ENCODE data around the gene CNTNAP2.
"Not testable (repeated sequence)": the region's sequence is repeated elsewhere in the genome, so short reads cannot be mapped to it uniquely, and the experiment has no call there.

Gene CNTNAP2

GRCh38 chr7:147103224-147103623 is 986.6 kb downstream of the CNTNAP2 start:
- no peak overlapping the region for H3K4me3 ChIP-seq (ENCODE audit: insufficient read length, low read depth)
- no peak for DNase-seq (ENCODE audit: low read depth, low spot score)
- H3K4me1 ChIP-seq (ENCODE audit: insufficient read depth, insufficient read length) = no peaks in the 10 kb centered on the region
- no peaks in the 10 kb centered on the region for H3K9me3 ChIP-seq (ENCODE audit: insufficient read depth, low read length)
- H3K36me3 ChIP-seq (ENCODE audit: insufficient read depth, insufficient read length, low read length) = no peaks in the 10 kb centered on the region
- TF ChIP-seq ZNF274 (IDR thresholded peaks at IDR 0.05; ENCODE audit: low read depth, low read length) (no peak), YY1 (IDR thresholded peaks at IDR 0.05; ENCODE audit: insufficient read depth, insufficient read length) (no peak), SUZ12 (IDR thresholded peaks at IDR 0.05; ENCODE audit: extremely low read depth, insufficient read depth, insufficient read length) (no peak)
- H3K27me3 ChIP-seq (ENCODE audit: insufficient read depth, insufficient read length) = no peaks in the 10 kb centered on the region
- no peak overlapping the region for H3K9ac ChIP-seq (ENCODE audit: insufficient read length, low read depth)

DNA sequence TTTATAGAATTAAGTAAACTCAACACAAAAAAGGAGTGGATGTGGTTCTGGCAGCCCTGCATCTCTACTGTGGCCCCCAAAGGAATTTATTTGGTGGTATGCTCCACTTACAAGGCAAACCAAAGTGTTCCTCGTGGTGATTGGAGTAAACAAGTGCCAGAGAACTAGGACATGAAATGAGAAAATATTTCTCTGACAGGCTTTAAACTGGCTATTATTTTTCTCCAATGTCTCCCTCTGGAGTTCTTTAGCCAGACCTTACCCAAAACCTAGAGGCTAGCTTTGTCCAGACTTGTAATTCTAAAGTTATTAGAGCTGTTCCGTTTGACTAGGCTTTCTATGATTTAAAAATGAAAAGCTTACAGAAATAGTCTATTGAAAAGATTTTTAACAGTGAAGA is 990.1 kb downstream of the CNTNAP2 start:
- no peak for TF ChIP-seq SUZ12 (IDR thresholded peaks at IDR 0.05; ENCODE audit: extremely low read depth, insufficient read depth, insufficient read length)
- TF ChIP-seq ZNF274 (IDR thresholded peaks at IDR 0.05; ENCODE audit: low read depth, low read length) = no peak
- TF ChIP-seq YY1 (IDR thresholded peaks at IDR 0.05; ENCODE audit: insufficient read depth, insufficient read length) = no peak

DNA sequence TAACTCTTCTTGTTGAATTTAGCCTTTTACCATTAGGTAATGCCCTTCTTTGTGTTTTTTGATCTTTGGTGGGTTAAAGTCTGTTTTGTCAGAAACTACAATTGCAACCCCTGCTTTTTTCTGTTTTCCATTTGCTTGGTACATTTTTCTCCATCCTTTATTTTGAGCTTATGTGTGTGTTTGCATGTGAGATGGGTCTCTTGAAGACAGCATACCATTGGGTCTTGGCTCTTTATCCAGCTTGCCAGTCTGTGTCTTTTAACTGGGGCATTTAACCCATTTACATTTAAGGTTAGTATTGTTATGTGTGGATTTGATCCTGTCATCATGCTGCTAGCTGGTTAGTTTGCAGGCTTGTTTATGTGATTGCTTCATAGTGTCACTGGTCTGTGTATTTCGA is 997.9 kb downstream of the CNTNAP2 start:
- H3K27me3 ChIP-seq (ENCODE audit: insufficient read depth, insufficient read length); H3K9me3 ChIP-seq (ENCODE audit: insufficient read depth, low read length); H3K4me3 ChIP-seq (ENCODE audit: insufficient read length, low read depth); H3K4me1 ChIP-seq (ENCODE audit: insufficient read depth, insufficient read length); H3K9ac ChIP-seq (ENCODE audit: insufficient read length, low read depth); H3K36me3 ChIP-seq (ENCODE audit: insufficient read depth, insufficient read length, low read length); DNase-seq (ENCODE audit: low read depth, low spot score): not testable (repeated sequence)

More for the DNA sequence above, 990.1 kb downstream of the CNTNAP2 start:
- no peak for DNase-seq (ENCODE audit: low read depth, low spot score)
- no peaks in the 10 kb centered on the region for H3K27me3 ChIP-seq (ENCODE audit: insufficient read depth, insufficient read length)
- no peak overlapping the region for H3K9ac ChIP-seq (ENCODE audit: insufficient read length, low read depth)
- no peak overlapping the region for H3K4me3 ChIP-seq (ENCODE audit: insufficient read length, low read depth)
- H3K36me3 ChIP-seq (ENCODE audit: insufficient read depth, insufficient read length, low read length) = no peaks in the 10 kb centered on the region
- H3K4me1 ChIP-seq (ENCODE audit: insufficient read depth, insufficient read length) = no peaks in the 10 kb centered on the region
- H3K9me3 ChIP-seq (ENCODE audit: insufficient read depth, low read length) = no peaks in the 10 kb centered on the region

DNA sequence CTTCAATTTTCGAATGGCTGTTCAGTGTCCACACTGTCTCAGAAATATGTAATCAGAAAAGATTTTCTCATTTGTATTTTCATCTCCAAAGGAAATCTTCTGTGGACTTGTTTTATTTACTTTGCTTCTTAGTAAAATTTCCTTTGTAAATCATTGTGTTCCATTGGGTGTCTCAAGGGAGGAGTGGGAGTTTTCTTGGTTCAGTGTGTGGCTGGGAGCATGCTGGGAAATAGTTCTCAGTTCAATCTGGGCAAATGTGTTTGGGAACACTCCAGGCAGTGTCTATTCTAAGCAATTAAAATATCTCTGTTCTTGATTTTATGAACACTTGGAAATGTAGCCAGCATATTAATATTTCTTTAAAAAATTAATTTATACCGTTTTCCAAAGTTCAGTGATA is 1019.8 kb downstream of the CNTNAP2 start:
- H3K4me3 ChIP-seq (ENCODE audit: insufficient read length, low read depth) = no peak overlapping the region
- H3K36me3 ChIP-seq (ENCODE audit: insufficient read depth, insufficient read length, low read length) = no peaks in the 10 kb centered on the region
- no peaks in the 10 kb centered on the region for H3K9me3 ChIP-seq (ENCODE audit: insufficient read depth, low read length)
- DNase-seq (ENCODE audit: low read depth, low spot score) = no peak
- TF ChIP-seq SUZ12 (IDR thresholded peaks at IDR 0.05; ENCODE audit: extremely low read depth, insufficient read depth, insufficient read length) = no peak
- no peaks in the 10 kb centered on the region for H3K27me3 ChIP-seq (ENCODE audit: insufficient read depth, insufficient read length)
- no peak overlapping the region for H3K9ac ChIP-seq (ENCODE audit: insufficient read length, low read depth)
- H3K4me1 ChIP-seq (ENCODE audit: insufficient read depth, insufficient read length) = no peaks in the 10 kb centered on the region

DNA sequence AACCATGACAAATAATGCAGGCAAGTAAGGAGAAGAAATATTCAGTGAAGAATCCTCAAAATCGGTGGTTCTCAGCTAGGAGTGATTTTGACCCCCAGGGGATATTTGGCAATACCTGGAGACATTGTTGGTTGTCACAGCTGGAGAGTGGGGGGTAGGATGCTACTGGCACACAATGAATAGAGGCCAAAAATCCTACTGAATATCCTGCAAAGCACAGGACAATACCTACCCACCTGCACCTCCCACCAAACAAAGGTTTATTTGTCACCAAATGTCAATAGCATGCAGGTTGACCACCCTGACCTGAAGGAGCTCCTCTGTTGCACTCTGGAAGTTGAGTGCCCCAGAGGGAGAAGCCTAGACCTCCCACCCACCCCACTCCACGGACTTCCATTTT is 1028.6 kb downstream of the CNTNAP2 start:
- TF ChIP-seq SUZ12 (IDR thresholded peaks at IDR 0.05; ENCODE audit: extremely low read depth, insufficient read depth, insufficient read length) = no peak
- TF ChIP-seq ZNF274 (IDR thresholded peaks at IDR 0.05; ENCODE audit: low read depth, low read length) = no peak
- no peak for TF ChIP-seq YY1 (IDR thresholded peaks at IDR 0.05; ENCODE audit: insufficient read depth, insufficient read length)
- Histone ChIP-seq H3K9me3 (ENCODE audit: insufficient read depth, low read length) (no peaks in the 10 kb centered on the region; the same call in 1 of the 2 replicates), H3K4me3 (ENCODE audit: insufficient read length, low read depth) (no peak overlapping the region), H3K36me3 (ENCODE audit: insufficient read depth, insufficient read length, low read length) (no peaks in the 10 kb centered on the region), H3K9ac (ENCODE audit: insufficient read length, low read depth) (no peak overlapping the region), H3K4me1 (ENCODE audit: insufficient read depth, insufficient read length) (no peaks in the 10 kb centered on the region), H3K27me3 (ENCODE audit: insufficient read depth, insufficient read length) (no peaks in the 10 kb centered on the region)
- no peak for DNase-seq (ENCODE audit: low read depth, low spot score)

DNA sequence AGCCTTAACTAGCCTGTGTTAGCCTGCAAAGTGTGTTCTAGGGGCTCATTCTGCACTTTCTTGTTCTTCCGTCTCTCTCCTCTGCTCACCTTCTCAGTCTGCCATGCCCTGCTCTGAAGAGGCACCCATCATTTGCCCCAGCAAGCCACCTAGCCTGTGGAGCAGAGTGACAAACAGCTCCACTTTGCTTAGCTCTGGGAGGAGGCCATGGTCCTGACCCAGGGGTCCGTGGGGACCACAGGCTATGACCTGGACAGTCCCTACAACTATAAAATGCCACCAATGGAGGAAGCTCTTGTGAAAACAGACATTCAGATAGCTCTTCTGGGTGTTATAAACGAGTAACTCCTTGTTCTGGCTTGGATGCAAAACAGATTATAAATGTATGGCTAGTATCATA is 1029.6 kb downstream of the CNTNAP2 start:
- TF ChIP-seq YY1 (IDR thresholded peaks at IDR 0.05; ENCODE audit: insufficient read depth, insufficient read length) (no peak), SUZ12 (IDR thresholded peaks at IDR 0.05; ENCODE audit: extremely low read depth, insufficient read depth, insufficient read length) (no peak), ZNF274 (IDR thresholded peaks at IDR 0.05; ENCODE audit: low read depth, low read length) (no peak)
- no peaks in the 10 kb centered on the region for H3K27me3 ChIP-seq (ENCODE audit: insufficient read depth, insufficient read length)
- H3K9me3 ChIP-seq (ENCODE audit: insufficient read depth, low read length) = no peaks in the 10 kb centered on the region; the same call in 1 of the 2 replicates
- no peak for DNase-seq (ENCODE audit: low read depth, low spot score)
- no peaks in the 10 kb centered on the region for H3K4me1 ChIP-seq (ENCODE audit: insufficient read depth, insufficient read length)
- H3K4me3 ChIP-seq (ENCODE audit: insufficient read length, low read depth) = no peak overlapping the region
- no peak overlapping the region for H3K9ac ChIP-seq (ENCODE audit: insufficient read length, low read depth)
- no peaks in the 10 kb centered on the region for H3K36me3 ChIP-seq (ENCODE audit: insufficient read depth, insufficient read length, low read length)

- H3K4me1 ChIP-seq (ENCODE audit: insufficient read depth, insufficient read length) = no peaks in the 10 kb centered on the region
- no peak for TF ChIP-seq YY1 (IDR thresholded peaks at IDR 0.05; ENCODE audit: insufficient read depth, insufficient read length)
- no peak for TF ChIP-seq SUZ12 (IDR thresholded peaks at IDR 0.05; ENCODE audit: extremely low read depth, insufficient read depth, insufficient read length)
- TF ChIP-seq ZNF274 (IDR thresholded peaks at IDR 0.05; ENCODE audit: low read depth, low read length) = no peak
- H3K4me3 ChIP-seq (ENCODE audit: insufficient read length, low read depth) = no peak overlapping the region
- DNase-seq (ENCODE audit: low read depth, low spot score) = no peak
- no peak overlapping the region for H3K9ac ChIP-seq (ENCODE audit: insufficient read length, low read depth)
- no peaks in the 10 kb centered on the region for H3K36me3 ChIP-seq (ENCODE audit: insufficient read depth, insufficient read length, low read length)
- H3K27me3 ChIP-seq (ENCODE audit: insufficient read depth, insufficient read length) = no peaks in the 10 kb centered on the region
- no peaks in the 10 kb centered on the region; the same call in 1 of the 2 replicates for H3K9me3 ChIP-seq (ENCODE audit: insufficient read depth, low read length)
Measured at GRCh38 chr7:147151661-147152060, 1035.1 kb downstream of the CNTNAP2 start.

DNA sequence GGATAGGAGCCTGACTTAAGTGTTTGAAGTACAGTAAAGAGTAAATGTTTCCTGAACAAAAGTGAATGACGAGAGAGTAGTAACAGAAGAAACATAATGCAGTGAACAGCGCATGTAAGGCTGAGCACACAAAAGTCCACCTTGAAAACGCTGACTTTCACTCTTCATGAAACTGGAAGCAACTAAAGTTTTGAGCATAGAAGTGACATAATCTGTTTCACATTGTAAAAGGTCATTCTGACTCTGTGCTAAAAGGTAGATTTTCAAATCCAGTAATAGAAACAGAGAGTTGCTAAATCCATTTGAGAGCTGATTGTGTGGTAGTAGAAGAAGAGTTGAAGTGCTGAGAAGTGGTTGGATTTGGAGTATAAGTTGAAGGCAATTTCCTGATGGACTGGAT is 1037.0 kb downstream of the CNTNAP2 start:
- Histone ChIP-seq H3K4me3 (ENCODE audit: insufficient read length, low read depth) (no peak overlapping the region), H3K9ac (ENCODE audit: insufficient read length, low read depth) (no peak overlapping the region), H3K36me3 (ENCODE audit: insufficient read depth, insufficient read length, low read length) (no peaks in the 10 kb centered on the region), H3K27me3 (ENCODE audit: insufficient read depth, insufficient read length) (no peaks in the 10 kb centered on the region), H3K9me3 (ENCODE audit: insufficient read depth, low read length) (no peaks in the 10 kb centered on the region; the same call in 1 of the 2 replicates), H3K4me1 (ENCODE audit: insufficient read depth, insufficient read length) (no peaks in the 10 kb centered on the region)
- DNase-seq (ENCODE audit: low read depth, low spot score) = no peak
- TF ChIP-seq YY1 (IDR thresholded peaks at IDR 0.05; ENCODE audit: insufficient read depth, insufficient read length) (no peak), ZNF274 (IDR thresholded peaks at IDR 0.05; ENCODE audit: low read depth, low read length) (no peak), SUZ12 (IDR thresholded peaks at IDR 0.05; ENCODE audit: extremely low read depth, insufficient read depth, insufficient read length) (no peak)
